Small intestine (tissue), 7 donors: ENCODE results near the gene PCDHGA5. TPM values are rescaled to one million over a fixed set of nuclear protein-coding genes. Genes with fewer than 3 reads are reported as not detected.
A peak's percentile ranks its signal among the peaks of the same experiment; 100 is the strongest.
"Not testable (repeated sequence)": the region's sequence is repeated elsewhere in the genome, so short reads cannot be mapped to it uniquely, and the experiment has no call there.

Source experiments
- DNase-seq, 2 donors: peaks; one replicate each; pipeline versions ENCODE4 v3.0.0 to v3.0.0-alpha.2; 2013
- FAIRE-seq: peaks from 2 replicates; lab custom pipeline; 2012; peaks lifted over from hg19 to GRCh38; lab: Jason Lieb, UNC
- H3K27ac ChIP-seq, 3 donors: one replicate each; pipeline ENCODE4 v1.5.1; 2013; ENCODE audit warnings: low read length in 2 of 3, mild to moderate bottlenecking in 2 of 3, control low read depth in 1 of 3, inconsistent platforms in 1 of 3, low read depth in 1 of 3, moderate library complexity in 1 of 3
- H3K27me3 ChIP-seq, 3 donors: one replicate each; pipeline ENCODE4 v1.6.1; 2013; ENCODE audit warnings: low read length in 3 of 3, inconsistent platforms in 1 of 3; ENCODE audit not compliant: control insufficient read depth in 3 of 3, insufficient read depth in 3 of 3
- H3K36me3 ChIP-seq, 3 donors: one replicate each; pipeline ENCODE4 v1.6.1; 2013; ENCODE audit warnings: low read length in 3 of 3, inconsistent platforms in 1 of 3, low read depth in 1 of 3, mild to moderate bottlenecking in 1 of 3, moderate library complexity in 1 of 3; ENCODE audit not compliant: control insufficient read depth in 3 of 3, insufficient read depth in 2 of 3
- H3K4me1 ChIP-seq, 3 donors: one replicate each; pipeline ENCODE4 v1.6.1; 2013; ENCODE audit warnings: low read length in 2 of 3, inconsistent platforms in 1 of 3, low read depth in 1 of 3, mild to moderate bottlenecking in 1 of 3, moderate library complexity in 1 of 3; ENCODE audit not compliant: control insufficient read depth in 3 of 3, insufficient read depth in 2 of 3
- H3K4me3 ChIP-seq, 3 donors: one replicate each; pipeline ENCODE4 v1.5.1; 2013; ENCODE audit warnings: low read length in 3 of 3, control low read depth in 1 of 3, inconsistent platforms in 1 of 3, low read depth in 1 of 3, mild to moderate bottlenecking in 1 of 3, moderate library complexity in 1 of 3
- H3K9me3 ChIP-seq, 2 donors: one replicate each; pipeline ENCODE4 v1.6.1; 2013; ENCODE audit warnings: low read depth in 1 of 2, low read length in 1 of 2; ENCODE audit not compliant: control insufficient read depth in 2 of 2, insufficient read depth in 1 of 2
- WGBS, 3 donors: extraction: QIAGEN DNeasy Blood & Tissue Kit; methylation state at CpG; one replicate each; pipeline ENCODE4 v1.1.7; 2013; 5-methylcytosine and 5-hydroxymethylcytosine counted together
- polyA plus RNA-seq, 4 donors: library from polyadenylated mRNA; stranded (reverse) in 3 of 4; unstranded in 1 of 4; fragments of 200-250 nt in 3 of 4; fragments of 120-200 nt in 1 of 4; gene quantifications; one replicate each; pipeline versions ENCODE4 v1.2.1 to v1.2.3, GENCODE V29; 2013
- donor health status: healthy with polysubstance abuse.
- donor health status: control.
- donor health status: control.
- donor health status: Bipolar disorder and iron deficiency.
- donor health status: healthy.

PCDHGA5 gene
- polyA plus RNA-seq, 4 donors = 0.43 to 0.68 TPM; not detected in 2

DNA sequence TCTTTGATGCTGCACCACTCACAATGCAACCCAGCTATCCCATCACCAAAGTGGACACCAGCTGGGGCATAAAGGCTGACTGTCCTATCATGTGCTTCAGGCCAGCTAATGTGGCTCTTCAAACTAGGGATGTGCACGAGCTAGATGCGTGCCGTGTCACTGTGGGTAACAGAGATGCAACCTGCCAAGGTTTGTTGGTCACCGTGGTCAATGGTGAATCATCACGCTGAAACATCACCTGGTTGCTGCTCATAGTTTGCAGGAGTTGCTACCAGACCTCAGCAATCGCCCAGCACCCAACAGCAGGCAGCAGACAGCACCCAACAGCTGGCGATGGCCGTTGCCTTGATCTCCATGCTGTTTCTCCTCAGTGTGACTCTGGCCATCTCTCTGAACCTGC is 35.7 kb upstream of the PCDHGA5 start:
- peaks cover 0 to 19% (median 15%) of the 10 kb centered on the region in 3 donors for H3K27me3 ChIP-seq
- WGBS, 3 donors = 64 to 85% (median 81%) methylated on average over 8 of the region's 8 CpGs
- DNase-seq (no peak), FAIRE-seq (no peak)
- H3K27ac ChIP-seq = no peak overlapping the region
- no peak overlapping the region for H3K4me3 ChIP-seq
- no peaks in the 10 kb centered on the region for H3K4me1 ChIP-seq
- H3K9me3 ChIP-seq = peaks cover 0 to 46% of the 10 kb centered on the region in 2 donors
- no peaks in the 10 kb centered on the region for H3K36me3 ChIP-seq

DNA sequence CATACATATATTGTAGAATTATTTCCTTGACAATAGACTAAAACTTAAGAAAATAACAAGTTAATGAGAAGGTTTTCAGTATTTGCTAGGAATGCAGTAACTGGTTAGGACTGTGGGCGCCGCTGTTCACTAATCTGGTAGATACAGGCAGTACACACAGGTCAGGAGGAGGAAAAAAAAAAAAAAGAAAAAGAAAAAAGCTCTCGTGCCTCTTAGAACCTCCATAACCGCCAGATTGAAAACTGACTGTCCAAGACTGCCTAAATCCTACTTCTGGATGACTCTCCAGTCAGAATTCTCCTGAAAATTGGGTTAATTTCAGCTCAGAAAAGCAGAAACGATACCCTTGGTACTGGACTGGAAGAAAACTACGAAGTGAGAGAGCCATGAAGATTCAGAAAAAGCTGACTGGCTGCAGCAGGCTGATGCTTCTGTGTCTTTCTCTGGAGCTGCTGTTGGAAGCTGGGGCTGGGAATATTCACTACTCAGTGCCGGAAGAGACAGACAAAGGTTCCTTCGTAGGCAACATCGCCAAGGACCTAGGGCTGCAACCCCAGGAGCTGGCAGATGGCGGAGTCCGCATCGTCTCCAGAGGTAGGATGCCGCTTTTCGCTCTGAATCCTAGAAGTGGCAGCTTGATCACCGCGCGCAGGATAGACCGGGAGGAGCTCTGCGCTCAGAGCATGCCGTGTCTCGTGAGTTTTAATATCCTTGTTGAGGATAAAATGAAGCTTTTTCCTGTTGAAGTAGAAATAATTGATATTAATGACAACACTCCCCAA is 33.5 kb upstream of the PCDHGA5 start, which contains the start of gene PCDHGA1:
TSS of gene PCDHGA1 (plus strand) at position 216 of the 782 bp plus-strand sequence.
- H3K27ac ChIP-seq = no peak within 1 kb of the TSS
- FAIRE-seq (no peak), DNase-seq (no peak)
- no peaks in the 10 kb centered on the region for H3K4me1 ChIP-seq
- 28 to 40% (median 39%) methylated on average over 21 of the region's 21 CpGs for WGBS, 3 donors
- no peaks in the 10 kb centered on the region for H3K36me3 ChIP-seq
- peaks cover 2 to 46% of the 10 kb centered on the region in 2 donors for H3K9me3 ChIP-seq
- H3K27me3 ChIP-seq = peaks cover 0 to 19% (median 17%) of the 10 kb centered on the region in 3 donors
- no peak within 1 kb of the TSS for H3K4me3 ChIP-seq

DNA sequence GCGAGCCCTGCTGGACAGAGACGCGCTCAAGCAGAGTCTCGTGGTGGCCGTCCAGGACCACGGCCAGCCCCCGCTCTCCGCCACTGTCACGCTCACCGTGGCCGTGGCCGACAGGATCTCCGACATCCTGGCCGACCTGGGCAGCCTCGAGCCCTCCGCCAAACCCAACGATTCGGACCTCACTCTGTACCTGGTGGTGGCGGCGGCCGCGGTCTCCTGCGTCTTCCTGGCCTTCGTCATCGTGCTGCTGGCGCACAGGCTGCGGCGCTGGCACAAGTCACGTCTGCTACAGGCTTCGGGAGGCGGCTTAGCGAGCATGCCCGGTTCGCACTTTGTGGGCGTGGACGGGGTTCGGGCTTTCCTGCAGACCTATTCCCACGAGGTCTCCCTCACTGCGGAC is 31.4 kb upstream of the PCDHGA5 start:
- H3K9me3 ChIP-seq = peaks cover 2 to 35% of the 10 kb centered on the region in 2 donors
- FAIRE-seq, H3K4me1 ChIP-seq, DNase-seq, H3K4me3 ChIP-seq, H3K36me3 ChIP-seq, H3K27ac ChIP-seq: not testable (repeated sequence)
- peaks cover 0 to 17% (median 16%) of the 10 kb centered on the region in 3 donors for H3K27me3 ChIP-seq
- 48 to 66% (median 62%) methylated on average over 26 to 39 of the region's 39 CpGs for WGBS, 3 donors

DNA sequence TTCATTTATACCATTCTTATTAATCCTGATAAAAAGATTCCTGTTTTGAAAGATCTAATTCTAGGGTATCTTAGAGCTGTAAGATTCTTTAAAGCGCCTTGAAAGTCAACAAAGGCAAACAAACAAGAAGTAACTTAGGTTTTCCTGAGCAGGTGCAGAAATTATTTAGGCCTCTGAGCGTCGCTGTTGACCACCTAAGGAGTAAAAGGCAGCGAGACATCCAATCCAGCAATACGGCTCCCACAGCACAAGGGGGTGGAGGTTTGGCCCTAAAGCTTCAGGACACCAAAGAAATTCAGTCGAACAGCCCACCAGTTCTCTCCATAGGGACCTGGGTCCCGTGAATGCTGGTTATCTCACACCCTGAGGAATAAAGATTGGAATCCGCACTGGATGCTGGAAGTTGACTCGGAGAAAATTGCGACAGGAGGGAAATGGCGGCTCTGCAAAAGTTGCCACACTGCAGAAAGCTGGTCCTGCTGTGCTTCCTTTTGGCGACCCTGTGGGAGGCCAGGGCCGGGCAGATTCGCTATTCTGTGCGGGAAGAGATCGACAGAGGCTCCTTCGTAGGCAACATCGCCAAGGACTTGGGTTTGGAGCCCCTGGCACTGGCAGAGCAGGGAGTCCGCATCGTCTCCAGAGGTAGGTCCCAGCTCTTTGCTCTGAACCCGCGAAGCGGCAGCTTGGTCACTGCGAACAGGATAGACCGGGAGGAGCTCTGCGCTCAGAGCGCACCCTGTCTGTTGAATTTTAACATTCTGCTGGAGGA is 25.2 kb upstream of the PCDHGA5 start, which contains the start of gene PCDHGA2:
TSS of gene PCDHGA2 (plus strand) at position 223 of the 769 bp plus-strand sequence.
- Histone ChIP-seq H3K9me3 (peaks cover 4 to 28% of the 10 kb centered on the region in 2 donors), H3K4me3 (peak within 1 kb of the TSS in 1 of 3 donors; percentile 16), H3K4me1 (no peaks in the 10 kb centered on the region), H3K27me3 (peaks cover 0 to 9% (median 7%) of the 10 kb centered on the region in 3 donors), H3K36me3 (no peaks in the 10 kb centered on the region), H3K27ac (no peak within 1 kb of the TSS)
- FAIRE-seq = no peak
- peak in 1 of 2 donors; percentile 24 for DNase-seq
- WGBS, 3 donors = 15 to 28% (median 26%) methylated on average over 27 of the region's 27 CpGs

DNA sequence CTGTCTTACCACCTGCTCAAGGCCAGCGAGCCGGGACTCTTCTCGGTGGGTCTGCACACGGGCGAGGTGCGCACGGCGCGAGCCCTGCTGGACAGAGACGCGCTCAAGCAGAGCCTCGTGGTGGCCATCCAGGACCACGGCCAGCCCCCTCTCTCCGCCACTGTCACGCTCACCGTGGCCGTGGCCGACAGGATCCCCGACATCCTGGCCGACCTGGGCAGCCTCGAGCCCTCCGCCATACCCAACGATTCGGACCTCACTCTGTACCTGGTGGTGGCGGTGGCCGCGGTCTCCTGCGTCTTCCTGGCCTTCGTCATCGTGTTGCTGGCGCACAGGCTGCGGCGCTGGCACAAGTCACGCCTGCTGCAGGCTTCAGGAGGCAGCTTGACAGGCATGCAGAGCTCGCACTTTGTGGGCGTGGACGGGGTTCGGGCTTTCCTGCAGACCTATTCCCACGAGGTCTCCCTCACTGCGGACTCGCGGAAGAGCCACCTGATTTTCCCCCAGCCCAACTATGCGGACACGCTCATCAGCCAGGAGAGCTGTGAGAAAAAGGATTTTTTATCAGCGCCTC is 23.1 kb upstream of the PCDHGA5 start:
- not testable (repeated sequence) for H3K36me3 ChIP-seq, H3K4me1 ChIP-seq, FAIRE-seq, H3K4me3 ChIP-seq, DNase-seq, H3K27ac ChIP-seq
- H3K9me3 ChIP-seq = peaks cover 2 to 46% of the 10 kb centered on the region in 2 donors
- 68 to 73% (median 71%) methylated on average over 32 to 45 of the region's 45 CpGs for WGBS, 3 donors
- H3K27me3 ChIP-seq = peaks cover 0 to 15% (median 12%) of the 10 kb centered on the region in 3 donors

DNA sequence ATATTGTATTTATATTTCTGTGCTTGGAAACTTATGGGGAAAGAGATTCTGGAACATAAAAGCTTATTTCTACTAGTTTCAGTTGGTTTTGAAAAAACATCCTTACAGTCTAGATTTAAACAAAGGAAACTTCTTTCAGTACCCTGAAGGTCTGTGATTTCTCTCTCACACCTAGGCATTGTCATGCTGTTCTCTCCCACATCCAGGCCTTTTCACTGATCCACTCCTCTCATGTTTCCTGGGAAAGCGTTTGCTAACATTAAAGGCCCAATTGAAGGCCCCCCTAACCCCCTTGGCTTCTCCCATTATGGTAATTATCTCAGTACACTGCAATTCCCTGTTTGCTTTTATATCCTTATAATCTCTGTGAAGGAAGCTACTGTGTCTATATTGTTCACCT is 21.2 kb upstream of the PCDHGA5 start:
- H3K27ac ChIP-seq = no peak overlapping the region
- no peaks in the 10 kb centered on the region for H3K4me1 ChIP-seq
- no peak for DNase-seq
- FAIRE-seq = no peak
- H3K9me3 ChIP-seq = peaks cover 2 to 58% of the 10 kb centered on the region in 2 donors
- H3K36me3 ChIP-seq = no peaks in the 10 kb centered on the region
- 4 to 25% (median 12%) methylated on average over 1 of the region's 1 CpG for WGBS, 3 donors
- H3K27me3 ChIP-seq = peaks cover 0 to 15% (median 12%) of the 10 kb centered on the region in 3 donors
- no peak overlapping the region for H3K4me3 ChIP-seq

DNA sequence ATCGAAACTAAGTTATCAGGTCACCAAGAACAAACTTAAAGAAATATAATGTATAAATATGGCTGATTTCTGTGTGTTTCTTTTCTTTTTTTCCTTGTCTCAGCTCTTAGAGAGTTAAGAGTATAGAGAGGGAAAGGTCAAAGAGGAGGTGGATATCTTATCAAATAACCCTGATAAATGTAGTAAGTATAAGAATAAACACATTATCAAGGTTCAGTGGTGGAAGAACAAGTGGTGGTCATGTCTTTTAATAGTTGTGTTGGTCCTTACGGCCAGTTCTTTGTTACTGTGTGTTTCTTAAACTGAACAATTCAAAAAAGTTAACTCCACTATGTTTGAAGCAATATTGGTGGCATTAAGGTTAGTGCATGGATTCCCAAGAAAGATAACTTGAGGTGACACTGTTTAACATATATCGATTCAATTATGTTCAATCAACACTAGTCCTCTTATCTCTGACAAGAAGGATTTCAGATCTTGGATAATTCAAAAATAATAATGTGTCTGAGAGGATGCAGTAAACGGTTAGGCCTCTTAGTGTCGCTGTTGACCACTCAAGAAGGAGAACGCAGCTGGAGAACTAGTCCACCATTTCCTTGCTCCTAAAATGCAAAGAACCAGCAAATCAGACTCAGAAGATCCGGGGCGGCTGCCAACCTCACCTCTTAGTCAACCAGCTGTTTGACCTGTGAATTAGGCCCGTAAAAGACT is 20.6 kb upstream of the PCDHGA5 start, which contains the start of gene PCDHGA3:
TSS of gene PCDHGA3 (plus strand) at position 588 of the 711 bp plus-strand sequence. CDS start 205 bp downstream, outside the sequence.
- Histone ChIP-seq H3K27me3 (peaks cover 0 to 15% (median 12%) of the 10 kb centered on the region in 3 donors), H3K36me3 (no peaks in the 10 kb centered on the region), H3K9me3 (peaks cover 2 to 58% of the 10 kb centered on the region in 2 donors), H3K4me1 (no peaks in the 10 kb centered on the region), H3K4me3 (no peak within 1 kb of the TSS), H3K27ac (no peak within 1 kb of the TSS)
- DNase-seq = no peak
- FAIRE-seq = no peak
- 27 to 38% (median 37%) methylated on average over 9 of the region's 9 CpGs for WGBS, 3 donors
